ENCODE data around the gene UBE2E2.

The UBE2E2 gene

DNA sequence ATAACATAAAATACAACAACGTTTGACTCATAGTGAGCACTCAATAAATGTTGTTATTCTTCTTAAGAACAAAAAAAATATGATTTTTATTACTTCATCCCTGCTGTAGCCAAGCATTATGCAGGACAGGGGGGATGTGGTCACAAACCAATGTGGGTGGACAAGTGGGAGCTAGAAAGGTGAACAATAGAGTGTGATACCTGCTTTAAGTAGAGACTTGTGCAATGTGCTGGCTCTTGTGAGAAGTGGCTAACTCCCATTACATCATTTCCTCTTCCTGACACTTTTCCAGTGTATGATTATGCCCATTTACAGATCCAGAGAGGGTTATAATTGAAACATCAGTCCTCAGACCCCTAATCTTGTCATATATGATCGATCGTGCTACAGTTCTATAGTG is 193.6 kb downstream of the UBE2E2 start:
- no peak for DNase-seq

DNA sequence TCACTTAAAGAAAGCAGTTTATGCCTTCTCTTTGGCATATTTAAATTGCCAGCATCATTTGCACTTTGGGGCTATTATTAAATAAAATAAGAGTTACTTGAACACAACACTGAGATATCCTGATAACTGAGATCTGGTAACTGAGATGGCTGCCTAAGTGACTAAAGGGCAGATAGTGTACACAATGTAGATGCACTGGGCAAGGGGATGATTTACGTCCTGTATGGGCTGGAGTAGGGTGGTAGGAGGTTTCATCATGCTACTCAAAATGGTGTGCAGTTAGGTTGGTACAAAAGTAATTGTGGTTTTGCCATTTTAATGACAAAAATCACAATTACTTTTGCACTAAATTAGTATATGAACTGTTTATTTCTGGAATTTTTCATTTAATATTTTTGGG is 196.1 kb downstream of the UBE2E2 start:
- DNase-seq: no peak

DNA sequence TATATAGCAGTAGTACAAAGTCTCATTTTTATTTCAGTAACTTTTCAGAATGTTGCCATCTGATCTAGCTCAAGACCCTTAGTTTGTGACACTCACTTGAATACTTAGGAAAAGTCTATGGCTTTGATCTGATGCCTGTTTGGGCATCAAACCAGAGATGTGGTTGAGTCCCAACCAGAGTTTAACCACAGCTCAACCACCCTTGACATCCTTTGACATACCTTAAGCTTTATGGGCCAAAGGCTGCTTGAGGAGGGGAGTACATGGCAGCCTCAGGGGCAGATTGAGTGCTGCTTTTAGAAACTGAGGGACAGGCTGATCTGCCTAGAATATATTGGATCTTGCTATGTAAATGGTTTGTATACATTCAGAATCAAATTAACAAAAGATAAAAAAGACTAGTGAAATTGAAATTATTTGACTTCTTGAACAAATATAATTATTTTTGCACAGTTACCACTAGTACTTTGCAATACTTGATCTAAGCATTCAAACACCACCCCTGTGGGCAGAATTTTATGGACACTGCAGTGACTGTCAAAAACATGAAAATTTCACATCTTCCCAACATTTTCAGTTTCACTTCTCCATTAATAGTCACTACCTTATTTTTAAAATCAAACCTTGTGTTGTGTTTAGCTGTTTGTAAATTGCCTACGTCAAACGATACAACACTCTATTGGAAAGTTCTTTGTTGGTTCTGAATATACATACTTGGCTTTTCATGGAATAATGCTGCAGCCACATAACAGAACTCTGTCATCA is 199.8 kb downstream of the UBE2E2 start:
- no peak for DNase-seq

DNA sequence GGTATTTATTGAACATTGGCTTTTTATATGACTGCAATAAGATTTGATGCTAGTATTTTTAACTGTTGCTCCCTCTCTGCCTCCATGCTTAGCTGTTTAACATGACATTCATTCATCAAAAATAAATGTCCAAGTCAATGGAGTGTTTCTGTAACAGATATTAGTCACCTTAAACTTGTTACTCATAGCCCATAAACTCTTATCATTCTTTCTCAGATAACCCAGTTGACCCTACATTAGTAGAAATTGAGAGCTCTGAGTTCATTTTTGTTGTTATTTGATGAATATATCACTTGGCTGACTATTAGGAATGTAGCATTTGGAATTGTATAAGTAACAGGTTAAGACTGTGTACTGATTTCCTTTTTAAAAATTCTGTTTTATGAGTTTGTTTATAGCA is 201.1 kb downstream of the UBE2E2 start:
- DNase-seq: no peak

DNA sequence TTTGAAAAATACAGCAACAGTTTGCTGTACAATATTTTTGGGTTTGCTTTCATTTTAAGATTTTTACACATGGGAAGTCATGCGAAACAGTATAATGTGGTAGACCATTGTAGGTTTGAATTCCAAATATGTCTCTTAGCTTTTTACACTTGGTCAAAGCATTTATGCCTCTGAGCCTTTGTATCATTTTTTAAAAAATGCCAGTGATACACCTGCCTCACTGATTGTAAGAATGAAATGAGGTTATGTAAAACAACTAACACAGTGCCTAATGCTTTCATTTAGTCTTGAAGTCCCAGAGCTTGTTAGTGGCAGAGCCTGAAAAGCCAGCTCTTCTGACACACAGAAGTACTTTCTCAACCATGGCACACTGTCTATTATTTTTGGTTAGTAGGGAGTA is 202.0 kb downstream of the UBE2E2 start:
- no peak for DNase-seq

DNA sequence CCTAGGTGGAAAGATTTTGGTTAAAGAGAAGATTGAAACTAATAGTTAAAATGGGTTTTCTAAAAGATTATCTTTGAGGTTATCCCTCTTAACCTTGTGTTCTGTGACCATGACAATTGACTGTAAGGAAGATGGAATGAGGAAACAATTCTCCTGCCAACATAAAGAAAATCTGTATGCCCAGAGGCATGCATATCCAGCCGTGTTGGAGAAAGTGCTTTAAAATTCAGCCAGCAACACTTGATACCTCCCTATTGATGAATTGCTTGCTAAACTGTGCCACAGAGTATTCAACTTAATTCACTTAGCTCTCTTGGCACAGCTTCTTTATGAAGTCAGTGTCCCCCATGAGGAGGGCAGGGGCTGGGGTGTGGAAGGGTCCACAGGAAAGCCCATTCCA is 203.5 kb downstream of the UBE2E2 start:
- DNase-seq: no peak

DNA sequence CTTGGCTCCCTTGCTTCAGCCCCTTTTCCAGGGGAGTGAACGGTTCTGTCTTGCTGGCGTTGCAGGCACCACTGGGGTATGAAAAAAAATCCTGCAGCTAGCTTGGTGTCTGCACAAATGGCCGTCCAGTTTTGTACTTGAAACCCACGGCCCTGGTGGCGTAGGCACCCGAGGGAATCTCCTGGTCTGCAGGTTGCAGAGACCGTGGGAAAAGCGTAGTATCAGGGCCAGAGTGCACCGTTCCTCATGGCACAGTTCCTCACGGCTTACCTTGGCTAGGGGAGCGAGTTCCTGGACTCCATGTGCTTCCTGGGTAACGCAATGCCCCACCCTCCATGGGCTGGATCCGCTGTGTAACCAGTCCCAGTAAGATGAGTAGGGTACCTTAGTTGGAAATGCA is 214.9 kb downstream of the UBE2E2 start:
- no peak for DNase-seq

DNA sequence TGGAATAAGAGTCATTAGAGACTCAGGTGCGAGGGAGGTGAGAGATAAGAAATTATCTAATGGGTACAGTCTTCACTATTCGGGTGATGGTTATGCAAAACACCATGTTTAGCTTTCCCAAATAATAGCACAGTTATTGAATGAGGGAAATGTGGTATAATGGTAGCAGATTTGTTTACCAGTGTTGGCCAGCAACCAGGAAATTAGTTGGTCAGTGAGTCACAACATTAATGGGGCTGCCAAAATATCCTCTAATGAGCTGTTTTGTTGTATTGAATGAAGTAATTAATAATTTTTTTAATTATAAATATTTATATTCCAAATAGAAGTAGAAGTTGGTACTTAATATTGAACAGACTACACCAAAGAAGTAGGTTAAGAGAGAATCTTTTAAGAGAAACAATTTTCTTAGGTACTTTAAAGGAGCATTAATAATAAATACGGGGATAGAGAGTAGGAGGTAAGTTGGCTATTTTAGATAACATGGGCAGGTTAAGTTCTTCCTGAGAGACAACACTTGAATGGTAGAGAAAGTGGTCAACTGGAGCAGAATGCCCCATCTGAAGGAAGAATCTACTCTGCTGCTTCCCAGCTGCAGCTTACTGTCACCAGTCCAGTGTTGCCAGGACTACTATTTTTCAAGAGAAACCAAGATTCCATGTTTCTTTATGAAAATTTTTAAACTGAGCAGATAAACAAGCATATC is 218.8 kb downstream of the UBE2E2 start:
- no peak for DNase-seq

DNA sequence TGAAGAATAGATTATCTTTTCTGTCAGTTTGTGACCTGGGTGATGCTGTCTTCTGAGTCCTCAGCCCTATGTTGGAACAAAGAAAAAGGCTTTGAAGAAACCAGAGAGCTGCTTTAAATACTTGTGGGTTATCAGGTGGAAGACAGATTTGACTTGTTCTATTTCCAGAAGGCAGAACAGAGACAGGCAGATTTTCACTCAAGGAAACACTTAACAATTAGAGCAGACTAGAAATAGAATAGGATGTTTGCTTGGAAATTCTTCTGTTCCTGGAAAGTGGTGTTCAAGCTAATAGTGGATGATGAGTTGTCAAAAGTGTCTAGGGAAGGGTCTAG is 219.4 kb downstream of the UBE2E2 start:
- no peak for DNase-seq

DNA sequence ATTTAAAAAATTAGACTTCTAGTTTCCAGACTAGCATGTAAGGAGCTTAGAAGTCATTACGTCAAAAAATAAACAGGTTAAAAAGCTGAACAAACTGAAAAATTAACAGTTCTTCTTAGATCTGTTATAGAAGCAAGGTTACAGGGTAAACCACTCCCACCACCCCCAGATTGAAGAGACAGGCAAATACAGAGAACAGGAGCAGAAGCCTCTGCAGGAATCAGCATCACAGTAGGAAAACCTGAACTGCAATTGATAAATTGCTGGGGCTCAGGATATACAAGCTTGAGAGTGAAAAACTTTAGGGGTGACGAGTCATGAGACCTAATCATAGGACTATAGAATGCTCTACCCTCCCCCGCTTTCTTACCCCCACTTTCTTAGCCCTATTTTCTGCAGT is 222.3 kb downstream of the UBE2E2 start:
- DNase-seq: no peak

DNA sequence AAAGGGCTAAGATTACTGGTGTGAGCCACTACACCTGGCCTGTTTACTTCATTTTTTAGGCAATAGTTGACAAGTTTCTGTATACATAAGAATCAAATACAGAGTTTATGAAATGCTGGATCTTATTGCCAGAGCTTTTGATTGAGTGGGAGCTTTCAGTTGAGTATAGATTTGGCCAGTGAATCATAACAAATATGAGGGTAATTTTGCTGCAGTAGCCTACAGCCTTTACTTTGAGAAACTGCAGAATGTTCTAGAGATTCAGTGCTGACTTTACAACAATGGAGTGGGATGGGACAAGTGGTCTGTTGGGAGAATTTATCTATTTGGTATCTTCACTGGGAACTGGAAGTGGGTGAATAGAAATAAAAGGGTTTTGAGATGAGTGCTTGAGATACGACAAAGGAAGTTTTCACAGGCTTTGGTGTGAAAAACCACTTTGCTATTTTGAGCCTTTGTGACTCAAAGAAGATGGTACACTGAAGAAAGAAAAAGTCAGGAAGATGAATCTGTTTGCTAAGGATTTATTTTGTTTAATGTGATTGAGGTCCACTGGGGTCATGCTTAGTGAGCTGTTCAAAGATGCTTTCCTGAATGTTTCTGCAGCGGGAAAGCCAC is 227.8 kb downstream of the UBE2E2 start:
- no peak for DNase-seq

DNA sequence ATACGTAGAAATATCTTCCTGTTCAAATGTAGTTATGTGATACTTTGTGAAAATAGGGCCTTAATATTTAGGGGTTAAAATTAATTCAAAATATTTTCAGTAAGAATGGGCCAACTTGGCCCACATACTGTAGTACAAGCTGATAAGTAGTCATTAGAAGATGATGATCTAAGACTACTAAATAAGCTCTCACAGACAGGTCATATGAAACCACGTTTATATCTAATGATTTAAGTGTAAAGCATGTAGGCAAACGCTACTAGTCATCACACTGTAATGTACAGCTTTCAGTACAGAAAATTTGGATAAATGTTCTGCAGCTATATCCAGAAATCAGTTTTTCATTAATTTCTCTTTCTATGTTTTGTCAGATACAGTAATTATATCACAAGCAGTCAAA is 228.6 kb downstream of the UBE2E2 start:
- no peak for DNase-seq

DNA sequence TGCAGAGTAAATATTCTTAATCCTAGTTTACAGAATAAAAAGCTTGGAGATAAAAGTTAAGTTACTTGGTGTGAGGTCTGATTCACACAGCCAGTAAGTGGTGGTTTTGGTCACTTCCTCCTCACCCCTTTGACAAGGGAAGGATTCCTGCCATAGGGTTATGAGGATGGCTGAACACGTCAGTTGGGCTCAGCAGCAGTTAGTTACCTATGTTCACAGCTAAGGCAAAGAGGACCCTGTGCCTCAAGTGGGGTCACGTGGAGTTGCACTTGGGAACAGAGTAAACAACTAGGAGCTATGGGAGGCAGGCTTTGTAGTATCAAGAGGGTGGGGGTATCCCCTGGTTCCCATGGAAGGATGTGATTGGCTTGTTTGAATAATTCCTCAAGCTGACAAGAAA is 232.2 kb downstream of the UBE2E2 start:
- no peak for DNase-seq

DNA sequence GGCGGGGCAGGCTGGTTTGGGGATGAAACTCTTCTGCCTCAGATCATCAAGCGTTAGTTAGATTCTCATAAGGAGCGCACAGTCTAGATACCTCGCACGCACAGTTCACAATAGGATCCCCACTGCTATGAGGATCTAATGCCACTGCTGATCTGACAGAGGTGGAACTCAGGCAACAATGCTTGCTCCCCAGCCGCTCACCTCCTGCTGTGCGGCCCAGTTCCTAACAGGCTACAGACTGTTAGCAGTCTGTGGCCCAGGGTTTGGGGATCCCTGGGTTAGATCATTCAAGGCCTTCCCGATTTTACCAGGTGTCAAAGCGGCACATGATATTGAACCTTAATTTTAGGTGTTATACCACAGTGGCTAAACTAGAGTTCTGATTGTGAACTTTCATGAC is 232.8 kb downstream of the UBE2E2 start:
- no peak for DNase-seq

DNA sequence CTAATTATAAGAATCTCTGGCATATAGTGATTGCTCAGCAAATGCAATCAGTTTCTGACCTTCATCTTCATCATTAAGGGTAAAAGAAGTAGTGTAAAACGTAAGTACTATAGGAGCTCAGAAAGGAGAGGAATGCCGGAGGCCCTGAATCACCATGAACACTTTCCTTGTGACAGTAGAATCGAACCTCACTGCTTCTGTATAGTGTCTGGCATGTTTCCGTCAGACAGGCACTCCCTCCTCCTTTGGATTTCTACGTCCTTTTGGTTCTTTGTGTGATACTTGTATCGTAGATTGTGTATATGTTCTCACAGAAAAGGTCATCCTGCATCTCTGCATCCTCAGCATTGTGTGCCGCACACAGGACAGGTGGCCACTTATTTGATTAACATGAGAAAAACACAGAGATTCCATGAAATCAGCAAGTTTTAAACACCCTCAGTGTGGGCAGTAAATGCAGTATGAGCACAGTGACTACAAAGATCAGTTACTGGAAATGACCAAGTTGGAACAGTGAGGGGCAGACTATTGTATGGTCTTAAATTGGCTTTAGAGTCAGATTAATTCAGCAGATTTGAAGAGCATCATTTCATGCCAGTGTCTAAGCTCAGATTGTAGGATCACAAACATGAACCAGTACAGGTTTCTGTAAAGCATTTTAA is 234.5 kb downstream of the UBE2E2 start:
- no peak for DNase-seq

DNA sequence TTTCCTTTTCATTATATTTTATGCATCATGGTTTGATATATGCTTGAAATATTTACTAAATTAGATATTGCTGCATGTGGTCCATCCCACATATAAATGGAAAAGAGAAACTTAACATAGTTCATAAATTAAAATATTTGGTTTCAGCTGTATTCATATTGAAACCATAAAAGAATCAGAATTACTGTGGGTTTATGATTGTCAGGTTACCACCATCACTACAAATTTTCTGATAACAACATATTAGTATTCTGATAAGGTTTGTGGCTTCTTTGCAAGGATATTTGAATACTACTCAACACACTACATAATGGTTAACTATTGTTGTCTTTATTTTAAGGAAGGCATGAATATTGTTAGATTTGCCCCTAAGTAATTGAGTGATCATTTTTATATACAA is 235.5 kb downstream of the UBE2E2 start:
- DNase-seq: no peak

DNA sequence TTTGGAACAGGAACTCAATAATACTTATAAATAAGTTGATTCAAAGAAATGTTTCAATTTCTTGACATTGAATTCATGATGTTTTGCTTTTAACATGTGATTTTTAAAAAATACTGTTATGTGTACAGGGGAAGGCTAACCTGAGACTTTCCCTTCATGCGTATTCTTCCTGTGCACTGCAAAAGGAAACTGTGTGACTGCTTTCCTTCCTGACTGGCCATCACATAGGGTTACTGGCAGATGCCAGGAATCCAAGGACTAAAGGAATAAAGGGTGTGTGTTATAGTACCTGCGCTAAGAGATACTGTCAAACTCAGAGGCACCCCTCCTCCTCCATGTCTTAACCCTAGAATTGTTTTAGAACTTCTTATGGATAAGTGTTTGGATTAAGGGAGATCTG is 236.0 kb downstream of the UBE2E2 start:
- no peak for DNase-seq

DNA sequence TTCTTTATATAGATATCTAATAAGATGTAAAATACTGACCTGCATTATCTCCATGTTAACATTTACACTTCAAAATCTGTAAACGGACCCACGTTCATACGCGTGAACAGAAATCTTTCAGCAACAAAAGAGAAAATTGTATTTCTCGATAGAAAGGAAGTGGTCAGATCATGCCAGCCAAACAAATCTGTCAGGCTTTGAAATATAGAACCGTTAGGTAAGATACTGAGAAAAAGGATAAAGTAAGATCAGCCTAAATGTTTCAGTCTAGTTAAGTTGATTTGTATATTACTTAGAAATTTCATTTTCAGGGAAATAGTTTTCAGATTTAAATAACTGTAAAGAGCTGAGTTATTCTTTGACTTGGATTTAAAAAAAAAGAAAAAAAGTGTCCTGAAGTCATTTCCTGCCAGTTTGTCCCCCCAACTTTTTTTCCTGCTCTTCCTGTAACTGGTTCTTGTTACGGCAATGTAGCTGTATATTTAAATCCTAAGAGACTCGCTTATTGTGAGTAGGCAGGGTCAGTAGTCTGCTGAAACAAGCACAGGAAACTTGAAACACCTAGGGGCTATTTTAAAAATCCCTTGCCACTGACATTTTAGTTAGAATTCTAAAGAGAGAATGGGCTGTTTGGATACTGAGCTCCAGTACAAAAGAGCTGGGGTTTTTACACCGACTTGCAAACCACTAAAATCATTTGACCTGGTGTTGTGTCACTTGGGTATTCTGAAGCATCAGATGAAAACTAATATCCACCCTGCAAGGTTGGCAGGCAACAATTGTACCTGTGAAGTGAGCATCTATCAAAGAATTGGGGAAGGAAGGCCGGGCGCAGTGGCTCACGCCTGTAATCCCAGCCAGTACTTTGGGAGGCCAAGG is 237.5 kb downstream of the UBE2E2 start:
- no peak for DNase-seq

DNA sequence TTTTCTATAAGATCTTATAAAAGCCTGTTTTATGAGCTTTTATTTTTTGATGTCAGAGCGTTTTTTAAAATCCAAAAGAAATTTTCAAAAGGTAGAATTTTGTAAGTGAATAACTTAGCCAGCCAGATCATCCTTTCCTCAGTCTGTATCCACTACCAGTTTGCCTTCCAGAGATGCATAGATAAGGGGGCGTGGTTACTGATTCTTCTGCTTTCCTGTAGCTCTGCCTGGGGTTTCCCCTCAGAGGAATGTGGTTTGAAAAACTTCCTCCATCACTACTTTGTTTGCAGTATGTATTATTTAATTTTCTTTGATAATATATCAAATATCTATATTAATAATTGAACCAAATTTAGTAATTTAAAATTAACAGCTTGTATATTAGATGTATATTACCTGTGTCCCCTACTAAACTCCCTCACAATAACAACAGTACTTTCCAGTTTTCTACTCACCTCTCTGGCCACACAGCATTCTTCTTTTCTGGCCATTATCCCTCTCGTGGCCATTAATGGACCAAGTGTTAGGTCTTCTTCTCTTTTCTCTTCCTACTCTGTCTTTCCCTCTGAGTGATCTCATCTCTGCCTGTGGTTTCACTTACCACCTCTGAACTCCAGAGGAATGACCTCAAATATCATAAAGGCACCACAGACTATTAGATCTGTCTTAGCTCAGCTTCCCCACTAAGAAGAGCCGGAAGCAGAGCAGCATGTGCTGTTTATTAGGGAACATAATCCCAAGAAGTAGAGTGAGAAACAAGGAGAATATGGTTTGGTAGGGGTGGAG is 239.7 kb downstream of the UBE2E2 start:
- no peak for DNase-seq

DNA sequence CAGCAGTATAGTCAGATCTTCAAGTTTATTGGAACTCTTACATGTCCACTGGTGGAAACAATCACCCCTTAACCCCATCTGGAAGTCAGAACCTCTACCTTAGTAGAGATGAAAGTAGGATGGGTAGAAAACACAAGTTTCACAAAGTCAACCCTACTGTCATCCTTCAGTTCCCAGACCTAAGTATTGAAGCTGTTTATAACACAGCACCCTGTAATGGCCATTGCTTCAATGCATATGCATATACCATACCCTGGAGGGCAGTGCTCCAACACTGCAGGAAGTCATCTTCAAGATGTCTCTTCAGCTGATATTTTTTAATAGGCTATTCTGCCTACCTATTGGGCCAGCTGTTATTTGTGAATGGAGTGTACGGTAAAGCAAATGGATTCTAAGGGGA is 241.3 kb downstream of the UBE2E2 start:
- DNase-seq: no peak

DNA sequence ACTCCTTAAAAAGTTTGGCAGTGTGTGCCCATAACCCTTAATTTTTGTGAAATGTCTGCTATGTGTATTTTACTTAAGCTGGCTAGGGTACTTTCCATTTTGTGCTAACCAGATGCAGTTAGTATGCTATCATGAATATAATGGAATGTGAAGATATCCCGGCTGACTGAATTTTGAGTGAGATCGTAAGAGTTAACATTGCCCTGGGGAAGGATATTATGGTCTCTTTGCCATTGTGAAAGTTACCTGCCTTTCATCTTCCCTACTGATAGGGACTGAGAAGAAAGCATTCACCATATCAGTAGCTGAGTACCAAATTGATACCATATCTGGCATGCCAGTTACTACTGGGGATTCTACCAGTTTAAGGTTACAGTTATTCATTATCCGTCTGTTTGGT is 243.2 kb downstream of the UBE2E2 start:
- no peak for DNase-seq

DNA sequence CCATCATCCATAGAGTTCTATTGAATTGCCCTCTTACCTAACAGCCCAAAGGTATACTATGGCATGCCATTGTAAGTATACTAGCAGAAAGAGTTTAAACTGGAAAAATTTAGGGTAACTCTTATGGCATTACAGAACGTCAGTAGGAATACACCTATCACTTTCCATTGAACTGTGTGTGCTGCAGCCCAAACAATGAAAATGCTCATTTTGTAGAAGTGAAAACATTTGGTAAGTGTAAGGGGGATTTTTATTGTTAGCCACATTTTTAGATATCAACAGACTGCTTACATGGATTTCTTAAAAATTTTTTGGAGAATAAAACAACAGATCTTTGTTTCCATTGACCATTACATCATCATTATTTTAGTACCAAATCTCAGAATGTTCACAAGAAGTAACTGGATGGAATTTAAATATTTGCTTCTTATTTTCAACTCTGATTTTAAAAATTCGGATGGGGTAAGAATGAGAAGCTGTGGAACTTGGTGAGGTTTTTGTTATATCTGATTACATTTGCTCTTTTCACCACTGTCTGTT is 245.9 kb downstream of the UBE2E2 start:
- no peak for DNase-seq

Data from retina (tissue), 1 donor.